GM12865 (cell line): ENCODE measurements around the gene SCN8A.

ENCODE experiments used
- DNase-seq: peaks from one replicate; pipeline ENCODE4 v3.0.0; 2010; ENCODE audit warnings: low read depth
- H3K4me3 ChIP-seq: 2 replicates; pipeline ENCODE4 v1.5.1; 2011; ENCODE audit warnings: mild to moderate bottlenecking, low read depth, low read length, control low read depth
- CTCF ChIP-seq: IDR thresholded peaks from 2 replicates; pipeline ENCODE4 v1.5.1; 2011; ENCODE audit warnings: low read length, control low read depth, low read depth, inconsistent platforms; ENCODE audit not compliant: insufficient read depth; ENCODE audit errors: missing control alignments

The SCN8A gene

GRCh38 chr12:51647647-51648046 lies 56.6 kb downstream of the SCN8A start:
- no peak for TF ChIP-seq CTCF
- no peak for DNase-seq
- no peak overlapping the region for H3K4me3 ChIP-seq

- no peak for DNase-seq
- TF ChIP-seq CTCF: no peak
These were observed 62.4 kb downstream of the SCN8A start for GRCh38 chr12:51653431-51653830.

GRCh38 chr12:51661199-51661598 lies 70.2 kb downstream of the SCN8A start:
- no peak for DNase-seq
- no peak for TF ChIP-seq CTCF
- no peak overlapping the region for H3K4me3 ChIP-seq

More at GRCh38 chr12:51653431-51653830, 62.4 kb downstream of the SCN8A start:
- H3K4me3 ChIP-seq: no peak overlapping the region

GRCh38 chr12:51661836-51662235 lies 70.8 kb downstream of the SCN8A start:
- TF ChIP-seq CTCF: no peak
- DNase-seq: no peak
- no peak overlapping the region for H3K4me3 ChIP-seq

- H3K4me3 ChIP-seq: no peak overlapping the region
- DNase-seq: no peak
- TF ChIP-seq CTCF: no peak
These were observed 71.7 kb downstream of the SCN8A start for GRCh38 chr12:51662728-51663154.

- TF ChIP-seq CTCF: no peak
- DNase-seq: no peak
- no peak overlapping the region for H3K4me3 ChIP-seq
These were observed 72.4 kb downstream of the SCN8A start for GRCh38 chr12:51663390-51663789.

- TF ChIP-seq CTCF: no peak
- H3K4me3 ChIP-seq: no peak overlapping the region
- DNase-seq: no peak
These were observed 75.7 kb downstream of the SCN8A start for GRCh38 chr12:51666696-51667095.
